Uterus (tissue), 4 donors: ENCODE measurements around the gene ME3. TPM values are rescaled to one million over a fixed set of nuclear protein-coding genes. Genes with fewer than 3 reads are reported as not detected.

Source experiments
- DNase-seq, 2 donors: peaks; one replicate each; pipeline ENCODE4 v3.0.0-alpha.2; 2019 to 2020
- H3K27ac ChIP-seq, 2 donors: fragments of 200-600 bp; sonication (generic); 1 replicate in 1 of 2; 2 replicates in 1 of 2; pipeline ENCODE4 v1.5.1; 2016 to 2018
- H3K27me3 ChIP-seq, 2 donors: fragments of 200-600 bp; sonication (generic); one replicate each; pipeline ENCODE4 v1.5.1; 2018 to 2019; ENCODE audit warnings: control low read depth in 1 of 2
- H3K36me3 ChIP-seq, 2 donors: fragments of 200-600 bp; sonication (generic); one replicate each; pipeline ENCODE4 v1.5.1; 2019; ENCODE audit warnings: control low read depth in 1 of 2
- H3K4me1 ChIP-seq, 2 donors: fragments of 200-600 bp; sonication (generic); one replicate each; pipeline ENCODE4 v1.5.1; 2018 to 2019; ENCODE audit warnings: control low read depth in 1 of 2
- H3K4me3 ChIP-seq, 2 donors: fragments of 200-600 bp; sonication (generic); 1 replicate in 1 of 2; 2 replicates in 1 of 2; pipeline ENCODE4 v1.5.1; 2018 to 2019; ENCODE audit warnings: mild to moderate bottlenecking in 1 of 2
- H3K9me3 ChIP-seq, 2 donors: fragments of 200-600 bp; sonication (generic); one replicate each; pipeline ENCODE4 v1.5.1; 2019; ENCODE audit warnings: control low read depth in 1 of 2
- POLR2A ChIP-seq, 2 donors: fragments of 450-650 bp; IDR thresholded peaks; one replicate each; pipeline ENCODE4 v1.6.1; 2016; ENCODE audit warnings: antibody characterized with exemption in 2 of 2, mild to moderate bottlenecking in 1 of 2, moderate library complexity in 1 of 2
- intact Hi-C: fragments of 100-400 bp; cut with DNase I; formaldehyde crosslinking; loops from one replicate; pipeline ENCODE4 v1.15.1; 2023; ENCODE audit warnings: low total_unique reads
- total RNA-seq, 4 donors: library from RNA; depleted of rRNA in 3 of 4; stranded (reverse); fragments of >200 nt in 3 of 4; gene quantifications; one replicate each; pipeline versions ENCODE4 v1.1.0 to v1.2.4, GENCODE V29; 2014 to 2023
- TF ChIP-seq, protein P1 (sequence below), 4 experiments: fragments of 200-600 bp in 2 of 4; fragments of 450-650 bp in 2 of 4; sonication (generic) in 2 of 4; IDR thresholded peaks; one replicate each; pipeline ENCODE4 v1.5.1; 2016 to 2019; ENCODE audit warnings: antibody characterized with exemption in 4 of 4, mild to moderate bottlenecking in 2 of 4, moderate library complexity in 1 of 4
- donor health status: DM: yes; HTN: yes; CAD: no.

ME3 gene
- total RNA-seq, 4 donors from 2014 or later = 44.3 to 169 (median 54.2) TPM

DNA sequence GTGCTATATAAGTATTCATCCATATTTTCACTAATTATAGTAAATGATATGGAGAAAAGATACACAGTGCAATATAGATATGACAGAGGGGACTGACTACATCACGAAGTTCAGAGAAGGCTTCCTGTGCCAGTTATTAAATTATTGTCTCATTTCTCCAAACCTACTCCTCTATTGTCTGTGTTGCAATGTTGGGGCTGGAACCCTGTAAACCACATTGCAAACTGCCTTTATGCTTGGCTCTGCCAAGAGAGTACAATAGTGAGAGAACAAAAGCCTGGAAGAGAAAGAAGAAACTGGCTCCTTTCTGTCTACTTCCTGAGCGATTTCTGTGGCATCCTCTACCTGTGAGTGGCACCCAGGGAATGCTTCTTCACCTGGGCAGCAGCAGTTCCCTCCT lies 46.4 kb downstream of the ME3 start:
- Histone ChIP-seq H3K9me3 (no peaks in the 10 kb centered on the region), H3K4me1 (peaks cover 0 to 9% of the 10 kb centered on the region in 2 donors), H3K27me3 (no peaks in the 10 kb centered on the region), H3K27ac (no peak overlapping the region), H3K36me3 (no peaks in the 10 kb centered on the region), H3K4me3 (no peak overlapping the region)
- TF ChIP-seq POLR2A (IDR thresholded peaks at IDR 0.05) = no peak
- TF ChIP-seq, protein P1, sequence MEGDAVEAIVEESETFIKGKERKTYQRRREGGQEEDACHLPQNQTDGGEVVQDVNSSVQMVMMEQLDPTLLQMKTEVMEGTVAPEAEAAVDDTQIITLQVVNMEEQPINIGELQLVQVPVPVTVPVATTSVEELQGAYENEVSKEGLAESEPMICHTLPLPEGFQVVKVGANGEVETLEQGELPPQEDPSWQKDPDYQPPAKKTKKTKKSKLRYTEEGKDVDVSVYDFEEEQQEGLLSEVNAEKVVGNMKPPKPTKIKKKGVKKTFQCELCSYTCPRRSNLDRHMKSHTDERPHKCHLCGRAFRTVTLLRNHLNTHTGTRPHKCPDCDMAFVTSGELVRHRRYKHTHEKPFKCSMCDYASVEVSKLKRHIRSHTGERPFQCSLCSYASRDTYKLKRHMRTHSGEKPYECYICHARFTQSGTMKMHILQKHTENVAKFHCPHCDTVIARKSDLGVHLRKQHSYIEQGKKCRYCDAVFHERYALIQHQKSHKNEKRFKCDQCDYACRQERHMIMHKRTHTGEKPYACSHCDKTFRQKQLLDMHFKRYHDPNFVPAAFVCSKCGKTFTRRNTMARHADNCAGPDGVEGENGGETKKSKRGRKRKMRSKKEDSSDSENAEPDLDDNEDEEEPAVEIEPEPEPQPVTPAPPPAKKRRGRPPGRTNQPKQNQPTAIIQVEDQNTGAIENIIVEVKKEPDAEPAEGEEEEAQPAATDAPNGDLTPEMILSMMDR (IDR thresholded peaks at IDR 0.05) = no peak
- no peak for DNase-seq
- intact Hi-C loops = no loop called here

DNA sequence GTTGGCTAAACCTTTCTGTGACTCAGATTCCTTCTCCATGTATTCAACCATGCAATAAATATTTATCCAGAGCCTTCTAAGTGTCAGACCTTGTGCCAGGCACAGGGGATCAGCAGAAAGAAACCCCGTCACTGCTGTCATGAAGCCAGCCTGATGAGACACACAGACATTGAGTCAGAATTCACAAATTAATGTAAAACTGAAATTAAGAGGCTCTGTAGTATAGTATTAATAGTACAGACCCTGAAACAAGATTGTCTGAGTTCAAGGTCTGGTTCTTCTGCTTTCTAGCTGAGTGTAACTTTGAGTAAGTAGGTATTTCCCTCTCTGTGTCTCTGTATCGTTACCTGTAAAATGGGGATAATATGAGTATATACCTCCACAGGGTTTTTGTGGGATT lies 46.9 kb downstream of the ME3 start:
- Histone ChIP-seq H3K27me3 (no peaks in the 10 kb centered on the region), H3K4me1 (peaks cover 0 to 9% of the 10 kb centered on the region in 2 donors), H3K36me3 (no peaks in the 10 kb centered on the region), H3K27ac (no peak overlapping the region), H3K9me3 (no peaks in the 10 kb centered on the region), H3K4me3 (no peak overlapping the region)
- DNase-seq = no peak
- intact Hi-C loops = no loop called here
- TF ChIP-seq POLR2A (IDR thresholded peaks at IDR 0.05) = no peak

DNA sequence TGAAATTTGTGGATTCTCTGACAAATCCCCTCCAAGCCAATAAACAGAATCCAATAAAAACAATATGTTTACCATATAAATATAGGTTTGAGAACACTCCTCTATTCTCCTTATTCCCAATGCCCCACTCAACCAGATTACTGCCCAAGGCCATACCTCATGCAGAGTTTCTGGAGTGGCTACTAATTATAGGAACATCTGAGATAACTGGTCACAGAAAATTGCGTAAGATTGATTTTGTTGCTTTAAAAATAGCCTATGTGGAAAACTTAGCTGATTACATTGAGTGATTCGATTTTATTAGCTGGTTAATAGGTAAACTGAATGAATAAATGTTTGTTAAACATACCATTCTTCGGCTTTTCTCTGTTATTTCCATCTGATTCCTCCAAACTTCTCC lies 48.0 kb downstream of the ME3 start:
- peaks cover 0 to 9% of the 10 kb centered on the region in 2 donors for H3K4me1 ChIP-seq
- DNase-seq = no peak

DNA sequence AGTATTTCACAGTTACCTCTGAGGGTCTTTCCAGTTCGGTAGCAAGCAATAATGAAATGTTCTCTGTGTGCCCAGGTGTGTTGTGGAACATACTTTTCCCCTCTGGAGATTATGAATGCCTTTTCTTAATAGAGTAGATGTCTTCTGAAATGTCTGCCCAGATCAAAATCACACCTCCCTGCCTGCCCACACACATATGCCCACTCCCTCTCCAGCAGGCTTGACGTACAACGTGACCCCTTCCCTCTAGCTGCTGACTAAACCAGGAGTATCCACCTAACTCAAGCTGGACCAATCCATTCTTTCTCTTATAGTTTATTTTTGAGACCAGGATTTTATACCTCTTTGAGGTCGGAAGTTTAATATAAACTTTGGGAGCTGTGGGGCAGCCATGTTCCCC lies 48.7 kb downstream of the ME3 start:
- peaks cover 0 to 4% of the 10 kb centered on the region in 2 donors for H3K4me1 ChIP-seq
- intact Hi-C loops = no loop called here
- peak overlapping the region in 1 of 2 donors; percentile 37 for H3K27ac ChIP-seq

More for the DNA sequence above, 48.0 kb downstream of the ME3 start:
- Histone ChIP-seq H3K27ac (no peak overlapping the region), H3K27me3 (no peaks in the 10 kb centered on the region), H3K4me3 (no peak overlapping the region), H3K9me3 (no peaks in the 10 kb centered on the region), H3K36me3 (no peaks in the 10 kb centered on the region)
- TF ChIP-seq POLR2A (IDR thresholded peaks at IDR 0.05) = no peak
- TF ChIP-seq, protein P1 (IDR thresholded peaks at IDR 0.05) = no peak
- intact Hi-C loops = no loop called here

DNA sequence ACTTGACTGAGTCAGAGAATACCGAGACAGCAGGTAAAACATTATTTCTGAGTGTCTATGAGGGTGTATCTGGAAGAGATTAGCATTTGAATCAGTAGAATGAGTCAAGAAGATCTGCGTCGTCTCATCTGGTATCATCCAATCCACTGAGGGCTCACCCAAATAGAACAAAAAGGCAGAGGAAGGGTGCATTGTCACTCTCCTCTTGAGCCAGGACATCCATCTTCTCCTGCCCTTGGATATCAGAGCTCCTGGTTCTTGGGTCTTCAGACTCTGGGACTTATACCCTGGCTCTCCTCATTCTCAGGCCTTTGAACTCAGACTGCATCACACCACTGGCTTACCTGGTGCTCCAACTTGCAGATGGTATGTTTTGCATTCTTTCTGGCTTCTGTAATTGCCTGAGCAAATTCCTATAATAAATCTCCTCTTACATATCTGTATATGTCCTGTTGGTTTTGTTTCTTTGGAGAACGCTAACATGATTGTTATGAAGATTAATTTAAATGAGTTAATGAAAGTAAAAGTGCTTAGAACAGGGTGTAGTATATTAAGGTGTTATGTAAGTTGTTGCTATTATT lies 49.3 kb downstream of the ME3 start:
- H3K27me3 ChIP-seq = no peaks in the 10 kb centered on the region
- no peak for TF ChIP-seq POLR2A (IDR thresholded peaks at IDR 0.05)
- TF ChIP-seq, protein P1 (IDR thresholded peaks at IDR 0.05) = no peak
- H3K27ac ChIP-seq = peak overlapping the region in 1 of 2 donors; percentile 79
- no peaks in the 10 kb centered on the region for H3K4me1 ChIP-seq
- no peak for DNase-seq
- H3K4me3 ChIP-seq = no peak overlapping the region
- no peaks in the 10 kb centered on the region for H3K9me3 ChIP-seq
- H3K36me3 ChIP-seq = no peaks in the 10 kb centered on the region
- intact Hi-C loops = no loop called here

More for the DNA sequence above, 48.7 kb downstream of the ME3 start:
- no peak for DNase-seq
- TF ChIP-seq, protein P1 (IDR thresholded peaks at IDR 0.05) = no peak
- no peak for TF ChIP-seq POLR2A (IDR thresholded peaks at IDR 0.05)
- no peak overlapping the region for H3K4me3 ChIP-seq
- H3K9me3 ChIP-seq = no peaks in the 10 kb centered on the region
- H3K27me3 ChIP-seq = no peaks in the 10 kb centered on the region
- H3K36me3 ChIP-seq = no peaks in the 10 kb centered on the region
